Measurements from ENCODE around the gene CAMTA1.

CAMTA1 gene

DNA sequence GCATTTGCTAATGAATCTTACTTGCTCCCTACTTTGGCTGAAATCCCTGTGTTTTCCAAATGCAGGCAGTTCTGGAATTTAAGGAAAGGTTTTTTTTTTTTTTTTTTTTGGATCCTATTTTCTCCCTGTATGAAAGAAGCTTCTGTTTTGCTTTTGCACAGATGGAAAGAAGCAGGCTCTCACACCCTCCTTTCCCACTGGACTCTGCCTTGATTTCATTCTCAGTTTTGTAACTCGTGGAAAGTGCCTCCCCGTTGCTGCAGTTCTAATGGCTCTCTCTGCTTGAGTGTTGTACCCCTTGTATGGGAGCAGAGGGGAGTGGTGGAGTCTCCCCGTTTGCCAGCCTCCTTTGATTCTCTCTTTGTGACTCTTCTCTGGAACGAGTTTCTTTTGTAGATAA lies 291.9 kb downstream of the CAMTA1 start:
- no peak for DNase-seq (ENCODE audit: low read depth)

DNA sequence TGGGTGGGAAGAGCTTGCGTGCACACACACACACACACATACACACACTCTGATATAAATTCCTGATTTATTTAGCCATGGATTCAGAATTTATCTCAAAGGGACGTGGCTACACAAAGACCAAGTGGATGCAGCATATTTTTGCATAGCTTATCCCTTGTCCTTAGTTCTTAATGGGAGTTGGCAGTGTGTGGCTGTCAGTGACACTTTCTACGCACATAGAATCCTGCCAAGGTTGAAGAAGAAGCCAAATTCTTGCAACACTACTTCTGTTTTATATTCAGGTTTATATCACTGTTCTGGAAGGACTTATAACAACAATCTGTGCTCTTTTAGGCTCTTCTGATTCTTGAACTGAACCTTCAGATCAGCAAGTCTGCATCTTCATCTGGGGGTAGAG lies 292.7 kb downstream of the CAMTA1 start:
- no peak for DNase-seq (ENCODE audit: low read depth)

DNA sequence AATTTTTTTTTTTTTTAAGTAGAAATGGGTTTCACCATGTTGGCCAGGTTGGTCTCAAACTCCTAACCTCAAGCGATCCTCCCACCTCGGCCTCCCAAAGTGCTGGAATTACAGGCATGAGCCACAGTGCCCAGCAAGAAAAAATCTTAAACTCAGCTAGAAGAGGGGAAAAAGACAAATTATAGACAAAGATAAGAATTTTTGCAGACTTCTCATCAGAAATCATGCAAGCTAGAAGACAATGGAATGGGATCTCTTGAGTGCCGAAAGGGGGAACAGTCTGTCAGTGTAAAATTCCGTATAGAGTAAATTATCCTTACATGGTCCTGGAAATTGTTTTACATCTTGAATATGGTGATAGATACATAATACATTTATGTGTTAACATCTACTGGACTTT lies 294.4 kb downstream of the CAMTA1 start:
- no peak for DNase-seq (ENCODE audit: low read depth)

DNA sequence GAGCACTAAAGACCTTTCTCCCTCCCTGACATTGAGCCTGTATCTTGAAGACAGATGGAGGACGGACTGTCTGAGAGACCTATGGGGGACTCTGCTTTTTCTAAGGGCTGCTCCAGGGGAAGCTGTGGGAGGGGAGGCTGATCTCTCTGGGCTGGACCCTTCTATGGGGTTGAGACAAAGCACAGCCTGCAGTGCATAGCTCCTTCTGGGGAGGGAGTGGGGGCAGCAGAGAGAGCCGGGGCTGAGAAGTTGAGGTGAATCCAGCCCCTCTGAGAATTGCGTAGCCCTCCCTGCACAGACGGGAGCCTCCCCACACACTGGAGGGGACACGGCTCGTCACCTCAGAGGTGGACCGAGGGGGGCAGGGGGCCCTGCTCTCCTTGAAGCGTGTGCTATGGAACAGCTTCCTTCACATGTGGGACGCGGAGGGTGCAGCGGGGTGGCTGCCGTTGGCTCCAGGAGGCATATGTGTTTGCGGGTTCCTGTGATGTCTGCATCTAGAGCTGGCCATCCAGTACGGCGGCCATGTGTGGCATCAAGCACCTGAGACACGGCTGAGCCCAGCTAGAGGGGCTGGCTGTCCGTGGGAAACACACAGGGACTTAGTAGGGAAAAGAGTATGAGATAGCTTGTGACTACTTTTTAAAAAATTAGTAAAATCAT lies 299.1 kb downstream of the CAMTA1 start:
- no peak for DNase-seq (ENCODE audit: low read depth)

DNA sequence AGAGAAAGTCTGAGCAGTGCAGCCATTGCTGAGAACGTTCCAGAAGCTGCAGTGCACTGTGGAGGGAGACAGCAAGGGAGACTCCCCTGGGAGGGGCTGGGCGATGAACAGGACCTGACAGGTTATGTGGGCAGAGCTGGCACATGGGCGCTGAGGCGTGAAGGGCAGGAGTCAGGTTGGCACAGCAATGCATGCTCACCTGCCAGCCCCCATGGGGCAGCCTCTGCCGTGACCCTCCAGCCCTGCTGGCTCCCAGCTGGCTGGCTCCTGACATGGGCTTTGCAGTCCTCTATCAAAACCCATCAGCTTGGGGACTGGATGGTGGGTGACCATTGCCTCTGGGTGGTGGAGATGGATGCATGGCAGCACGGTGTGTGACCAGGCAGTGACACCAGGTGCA lies 300.3 kb downstream of the CAMTA1 start:
- DNase-seq (ENCODE audit: low read depth) = no peak

DNA sequence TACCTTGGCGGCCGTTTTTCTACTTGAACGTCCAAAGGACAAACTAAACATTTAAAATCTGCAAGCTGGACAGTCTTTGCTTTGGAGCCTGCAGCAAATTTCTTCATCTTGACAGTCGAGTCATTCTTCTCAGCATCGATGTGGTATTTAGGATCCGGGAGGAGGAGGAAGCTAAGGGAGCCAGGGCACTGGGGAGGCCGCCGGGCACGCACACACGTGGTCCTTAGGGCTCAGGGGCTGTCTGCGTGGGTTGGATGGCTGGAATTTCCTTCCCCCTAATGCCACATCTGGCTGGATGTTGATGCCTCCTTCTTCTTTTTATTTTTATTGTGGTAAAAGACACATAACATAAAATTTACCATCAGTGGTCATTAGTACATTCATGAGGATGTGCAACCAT lies 300.9 kb downstream of the CAMTA1 start:
- DNase-seq (ENCODE audit: low read depth) = no peak

DNA sequence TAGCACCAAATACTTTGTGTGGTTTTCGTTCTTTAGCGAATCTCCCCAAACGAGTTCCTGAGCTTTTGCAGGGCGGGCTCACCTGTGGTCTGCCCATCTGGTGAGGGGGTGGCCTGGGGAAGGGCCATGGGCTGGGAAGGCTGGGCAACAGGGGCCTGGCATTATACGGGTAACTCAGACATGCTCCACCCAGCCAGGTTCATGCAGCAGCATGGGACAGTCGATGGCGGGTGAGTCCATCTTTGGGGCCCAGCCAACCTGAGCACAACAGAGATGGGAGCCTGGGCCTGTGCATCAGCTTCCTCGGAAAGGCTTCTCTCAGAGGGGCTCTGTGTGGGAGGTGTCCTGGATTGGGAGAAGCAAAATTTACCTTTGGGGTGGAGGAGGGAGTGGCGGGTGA lies 302.6 kb downstream of the CAMTA1 start:
- no peak for DNase-seq (ENCODE audit: low read depth)

DNA sequence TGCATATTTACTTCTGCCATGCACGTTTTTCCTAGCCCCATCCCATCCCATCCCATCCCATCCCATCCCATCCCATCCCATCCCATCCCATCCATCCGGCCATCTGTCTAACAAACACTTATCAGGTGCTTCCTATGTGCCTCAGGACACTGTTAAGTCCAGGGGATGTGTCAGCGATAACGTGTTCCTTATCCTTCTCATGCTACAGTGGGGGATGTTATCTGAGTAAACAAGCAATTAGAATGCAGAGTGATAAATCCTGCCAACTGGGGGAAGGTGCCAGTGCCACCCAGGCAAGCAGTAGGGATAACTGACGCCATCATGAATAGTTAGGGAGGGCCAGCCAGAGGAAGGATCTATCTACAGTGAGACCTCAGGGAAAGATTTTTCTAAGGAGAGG lies 304.2 kb downstream of the CAMTA1 start:
- no peak for DNase-seq (ENCODE audit: low read depth)

DNA sequence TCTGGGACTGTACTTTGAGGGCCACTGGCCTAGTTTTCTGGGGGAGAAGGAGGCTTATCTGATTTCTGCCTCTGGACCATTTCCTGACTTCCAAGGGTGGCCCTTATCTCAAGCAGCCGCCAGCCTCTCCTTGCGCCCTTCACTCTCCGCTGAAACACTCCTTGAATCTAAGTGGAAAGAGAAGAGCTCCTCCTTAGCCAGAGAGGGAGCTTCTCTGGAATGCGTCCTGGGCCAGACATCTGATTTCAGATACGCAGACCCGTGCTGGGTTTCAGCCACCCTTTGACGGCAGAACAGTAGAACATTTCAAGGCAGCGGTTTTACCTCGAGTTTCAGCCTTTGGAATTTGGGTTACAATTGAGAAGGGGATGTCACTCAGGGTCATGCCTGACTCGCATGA lies 308.0 kb downstream of the CAMTA1 start:
- no peak for DNase-seq (ENCODE audit: low read depth)

DNA sequence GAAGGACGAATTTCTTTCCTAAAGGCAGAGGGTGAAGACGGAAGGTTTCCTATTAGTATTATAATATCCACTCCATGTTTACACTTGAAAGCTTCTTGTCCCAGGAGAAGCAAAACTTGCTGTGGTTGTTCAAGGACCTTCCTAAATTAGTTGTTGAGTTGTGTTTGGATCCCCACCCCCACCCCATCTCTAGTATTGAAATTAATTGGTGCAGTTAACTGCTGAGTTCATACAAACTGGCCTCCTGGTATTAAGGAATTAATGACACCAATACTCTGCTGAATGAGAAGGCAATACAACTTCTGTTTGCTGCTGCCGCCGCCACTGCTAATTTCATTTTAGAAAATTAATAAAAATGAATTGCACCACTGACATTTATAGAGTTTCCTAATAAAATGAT lies 308.8 kb downstream of the CAMTA1 start:
- DNase-seq (ENCODE audit: low read depth) = no peak

DNA sequence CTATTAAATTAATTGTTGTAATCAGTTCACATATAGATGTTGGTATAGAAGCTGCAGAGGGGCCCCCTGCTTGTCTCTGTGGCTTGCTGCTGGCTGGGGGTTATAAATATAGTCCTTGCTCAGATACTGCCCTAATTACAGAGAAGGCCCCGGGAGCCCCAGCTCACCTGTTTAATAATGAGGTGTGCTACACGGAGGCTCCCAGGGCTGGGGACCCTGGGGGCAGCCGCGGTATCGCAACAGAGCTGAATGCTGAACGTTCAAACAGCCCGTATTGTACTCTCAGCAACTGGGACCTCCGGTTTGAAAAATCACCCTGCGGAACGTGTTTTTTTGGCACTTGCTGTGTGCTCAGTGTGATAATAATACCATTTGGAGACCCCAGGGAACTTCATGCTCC lies 309.3 kb downstream of the CAMTA1 start:
- no peak for DNase-seq (ENCODE audit: low read depth)

DNA sequence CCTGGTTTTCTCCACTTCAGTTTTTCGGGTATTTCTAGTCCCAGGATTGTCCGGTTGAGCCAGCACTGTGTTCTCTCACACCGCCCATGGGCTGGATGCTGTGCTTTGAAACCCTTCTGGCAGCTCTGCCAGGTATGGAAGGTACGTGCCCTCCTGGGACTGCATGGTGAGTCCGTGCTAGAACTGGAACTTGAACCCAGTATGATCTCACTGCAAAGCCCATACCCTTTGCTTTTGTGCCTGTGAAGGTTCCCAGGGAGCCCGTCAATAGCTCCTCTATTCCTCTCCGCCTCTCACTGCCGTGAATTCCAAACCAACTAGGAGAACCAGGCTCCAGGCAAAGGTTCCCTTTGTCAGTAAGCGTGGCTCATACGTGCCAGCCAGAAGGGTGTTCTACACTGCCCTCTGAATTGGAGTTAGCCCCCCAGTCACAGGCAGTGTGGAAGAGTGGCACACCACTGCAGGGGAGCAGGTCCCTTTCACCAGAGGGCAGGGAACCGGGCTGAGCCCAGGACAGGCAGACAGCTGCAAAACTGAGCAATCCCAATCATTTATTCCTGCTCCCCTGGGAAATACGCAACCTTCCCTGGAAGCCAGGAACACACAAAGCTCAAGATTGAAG lies 310.2 kb downstream of the CAMTA1 start:
- DNase-seq (ENCODE audit: low read depth) = no peak

DNA sequence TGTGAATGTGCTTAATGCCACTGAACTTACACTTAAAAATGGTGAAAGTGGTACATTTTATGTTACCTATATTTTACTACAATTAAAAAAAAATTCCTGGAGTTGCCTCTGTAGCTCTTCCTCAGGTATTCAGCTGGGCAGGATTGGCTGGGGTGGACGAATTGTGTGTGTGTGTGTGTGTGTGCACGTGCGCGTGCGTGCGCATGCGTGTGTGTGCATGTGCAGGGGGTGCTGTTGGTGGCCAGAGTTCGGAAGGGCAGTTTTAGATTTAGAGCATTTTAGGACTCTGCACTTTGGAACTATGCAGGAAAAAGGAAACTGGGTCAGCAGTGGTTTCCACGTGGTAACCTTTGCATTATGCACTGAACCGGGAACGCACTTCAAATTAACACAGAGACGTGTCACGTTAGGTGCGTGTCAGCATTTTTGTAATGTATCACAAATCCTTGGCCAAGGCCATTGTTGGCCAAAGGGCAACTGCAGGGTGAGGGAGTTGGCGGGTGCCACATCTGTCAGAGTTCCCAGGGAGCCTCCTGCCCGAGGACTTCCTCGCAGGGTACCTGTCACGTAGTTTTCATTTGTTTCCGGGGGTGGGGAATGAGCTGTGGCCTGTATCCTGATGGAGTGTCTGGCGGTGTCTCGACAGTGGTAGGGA lies 312.8 kb downstream of the CAMTA1 start:
- DNase-seq (ENCODE audit: low read depth) = no peak

DNA sequence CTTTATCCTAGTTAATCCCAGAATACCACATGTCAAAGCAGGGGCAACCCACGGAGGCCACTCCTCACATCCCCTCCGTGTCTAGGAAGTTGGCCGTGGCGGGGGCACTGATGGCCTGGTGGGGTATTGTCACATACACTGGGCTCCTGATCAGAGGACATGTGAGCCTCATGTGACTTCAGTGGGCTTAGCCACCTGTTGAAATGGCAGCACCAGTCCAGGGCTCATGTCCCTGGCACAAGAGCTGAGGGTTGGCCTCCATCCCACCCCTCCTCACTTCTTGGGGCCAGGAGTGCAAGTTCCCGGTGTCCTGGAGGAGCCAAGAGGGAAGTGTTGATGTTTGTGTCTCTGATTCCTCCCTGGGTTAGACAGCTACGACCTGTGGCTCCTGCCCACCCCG lies 313.4 kb downstream of the CAMTA1 start:
- no peak for DNase-seq (ENCODE audit: low read depth)

DNA sequence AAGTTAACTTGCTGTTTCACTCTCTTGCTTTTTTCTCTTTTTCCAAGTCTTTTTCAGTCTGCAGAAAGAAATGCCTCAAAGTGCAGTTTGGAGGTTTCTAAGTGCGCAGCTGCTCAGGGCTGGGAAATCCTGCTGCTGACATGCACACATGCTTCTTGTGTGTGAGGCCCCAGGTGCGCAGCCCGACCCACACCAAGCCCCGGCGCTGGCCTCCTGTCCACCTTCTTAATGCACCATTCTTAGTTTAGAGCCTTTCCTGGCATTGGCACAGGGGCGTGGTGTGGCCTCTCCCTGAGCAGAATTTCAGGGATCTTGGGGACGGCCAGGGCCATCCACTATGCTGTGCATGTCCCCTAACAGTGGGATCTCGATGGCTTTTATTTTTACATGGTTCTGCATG lies 315.2 kb downstream of the CAMTA1 start:
- no peak for DNase-seq (ENCODE audit: low read depth)

DNA sequence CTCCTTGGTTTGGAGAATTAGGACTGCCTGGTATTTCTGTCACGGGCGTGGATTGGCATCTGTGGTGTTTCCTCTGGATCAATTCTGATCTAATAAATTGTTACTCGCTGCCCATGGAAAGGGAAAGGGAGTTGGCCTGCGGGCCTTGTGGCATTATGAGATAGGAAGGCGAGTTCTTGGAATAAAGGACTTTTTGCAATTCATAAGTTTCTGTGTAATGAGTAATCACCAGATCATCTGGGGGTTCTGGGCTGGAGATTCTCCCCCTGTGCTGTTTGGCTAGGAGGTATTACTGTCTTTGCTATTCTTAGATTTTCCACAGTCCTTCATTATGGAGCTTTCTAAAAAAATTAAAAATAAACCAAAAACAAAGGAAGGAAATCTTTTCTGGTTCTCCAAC lies 315.9 kb downstream of the CAMTA1 start:
- DNase-seq (ENCODE audit: low read depth) = peak; percentile 0

DNA sequence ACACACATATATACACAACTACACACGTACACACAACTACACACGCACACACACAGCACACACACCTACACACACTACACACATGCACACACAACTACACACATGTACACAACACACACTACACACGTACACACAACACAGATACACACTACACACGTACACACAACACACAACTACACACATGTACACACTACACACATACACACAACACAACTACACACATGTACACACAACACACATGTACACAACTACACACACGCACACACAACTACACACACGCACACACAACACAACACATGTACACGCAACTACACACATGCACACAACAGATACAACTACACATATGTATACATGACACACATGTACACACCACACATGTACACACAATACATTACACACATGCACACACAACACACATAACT lies 318.1 kb downstream of the CAMTA1 start:
- DNase-seq (ENCODE audit: low read depth) = peak; percentile 26

DNA sequence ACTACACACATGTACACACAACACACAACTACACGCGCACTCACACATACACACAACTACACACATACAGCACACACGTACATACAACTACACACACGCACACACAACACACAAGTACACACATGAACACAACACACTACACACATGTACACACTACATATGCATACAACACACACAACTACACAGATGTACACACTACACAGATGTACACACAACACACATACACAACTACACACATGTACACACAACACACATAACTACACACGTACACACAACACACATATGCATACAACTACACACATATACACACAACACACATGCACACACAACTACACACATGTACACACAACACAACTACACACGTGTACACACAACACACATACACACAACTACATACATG lies 318.6 kb downstream of the CAMTA1 start:
- peak; percentile 18 for DNase-seq (ENCODE audit: low read depth)

DNA sequence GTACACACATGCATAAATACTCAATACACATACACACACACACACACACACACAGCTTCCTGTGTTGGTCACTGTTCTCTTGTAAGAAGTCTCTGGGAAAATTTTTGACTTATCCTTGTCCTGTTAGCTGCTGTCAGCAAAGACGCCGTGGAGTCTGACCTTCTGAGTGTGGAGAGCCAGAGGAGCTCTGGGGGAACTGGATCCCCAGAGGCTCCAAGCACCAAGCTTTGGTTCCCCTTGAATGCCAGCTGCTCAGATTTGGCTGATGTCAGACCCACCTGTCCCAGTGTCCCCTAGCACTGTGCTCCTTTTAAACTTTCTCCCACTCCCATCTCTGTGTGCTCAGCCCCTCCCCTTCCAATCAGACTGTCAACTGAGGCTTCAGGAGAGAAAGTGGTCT lies 319.1 kb downstream of the CAMTA1 start:
- DNase-seq (ENCODE audit: low read depth) = no peak

DNA sequence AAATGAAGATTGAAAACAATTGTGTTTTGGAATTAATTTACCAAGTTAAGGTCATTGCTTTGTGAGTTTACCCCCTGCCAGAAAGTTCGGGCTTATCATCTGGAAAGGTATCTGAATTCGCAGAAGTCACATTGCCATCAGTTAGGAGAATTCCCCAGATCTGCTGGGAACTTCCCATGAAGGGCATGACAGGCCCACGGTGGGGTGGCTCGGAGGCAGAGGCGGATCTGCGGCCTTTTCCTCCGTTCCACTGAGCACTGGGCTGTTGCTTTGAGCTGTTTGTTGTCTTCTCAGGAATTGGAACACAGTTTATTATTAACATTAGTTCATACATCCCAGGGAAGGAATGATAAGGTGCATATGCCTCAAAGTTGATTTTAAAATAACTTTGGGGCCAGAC lies 320.0 kb downstream of the CAMTA1 start:
- DNase-seq (ENCODE audit: low read depth) = no peak

DNA sequence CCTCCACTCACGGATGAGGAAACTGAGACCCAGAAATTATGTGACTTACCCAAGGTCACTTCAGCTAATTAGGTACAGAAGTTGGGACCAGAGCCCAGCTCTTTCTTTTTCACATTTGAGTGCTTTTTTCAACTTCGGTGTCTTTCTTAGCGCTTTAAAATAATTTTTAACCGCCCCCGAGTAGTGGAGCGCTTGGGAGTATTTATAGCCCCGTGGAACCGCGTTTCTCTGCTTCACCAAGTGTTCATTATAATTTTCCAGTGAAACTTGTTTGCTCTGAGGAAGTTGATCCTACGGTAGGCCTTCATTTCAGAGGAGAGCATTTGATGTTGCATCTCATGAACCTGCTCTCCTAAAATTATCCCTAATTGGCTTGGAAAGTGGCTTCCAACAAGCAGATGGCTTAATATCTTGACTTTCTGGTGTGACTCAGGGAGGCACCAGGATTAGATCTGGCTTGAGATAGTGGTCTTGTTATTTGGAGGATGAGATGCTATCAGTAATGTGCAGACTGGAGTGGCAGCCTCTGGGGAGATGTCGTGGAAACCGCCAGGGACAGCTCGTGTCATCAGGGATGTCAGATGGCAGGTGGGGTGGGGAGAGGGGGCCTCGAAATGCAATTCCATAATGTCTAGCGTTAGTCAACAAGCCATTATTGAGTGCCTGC lies 321.3 kb downstream of the CAMTA1 start:
- no peak for DNase-seq (ENCODE audit: low read depth)

DNA sequence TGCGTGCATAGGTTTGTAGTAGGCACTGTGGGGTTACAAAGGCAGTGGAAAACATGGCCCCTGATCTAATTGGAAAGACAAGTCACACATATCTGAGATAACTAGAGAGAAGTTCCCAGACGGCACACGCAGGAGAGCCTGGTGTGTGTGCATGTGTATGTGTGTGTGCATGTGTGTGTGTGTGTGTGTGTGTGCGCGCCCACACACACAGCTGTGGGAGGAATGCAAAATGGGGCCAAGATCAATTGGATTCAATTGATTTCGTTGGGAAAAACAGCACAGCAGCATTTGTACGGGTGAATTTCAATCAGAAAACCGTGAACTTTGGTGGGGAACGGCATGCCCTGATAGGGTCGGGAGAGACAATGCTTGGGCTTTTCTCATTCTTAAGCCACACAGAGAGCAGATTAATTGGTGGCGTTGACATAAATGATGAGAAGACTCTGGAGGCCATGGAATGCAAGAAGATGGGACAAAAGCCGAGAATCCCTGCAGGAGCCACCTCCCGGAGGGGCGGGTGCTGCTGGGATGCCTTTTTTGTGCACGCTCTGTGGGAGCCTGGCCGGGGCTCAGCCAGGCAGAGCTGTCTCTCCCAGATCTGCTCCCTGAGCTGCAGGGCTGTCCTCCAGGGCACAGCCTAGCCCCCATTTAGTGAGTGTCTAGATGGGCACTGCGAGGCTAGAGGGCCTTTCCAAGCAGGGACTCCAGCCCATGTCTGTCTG lies 322.0 kb downstream of the CAMTA1 start:
- no peak for DNase-seq (ENCODE audit: low read depth)

DNA sequence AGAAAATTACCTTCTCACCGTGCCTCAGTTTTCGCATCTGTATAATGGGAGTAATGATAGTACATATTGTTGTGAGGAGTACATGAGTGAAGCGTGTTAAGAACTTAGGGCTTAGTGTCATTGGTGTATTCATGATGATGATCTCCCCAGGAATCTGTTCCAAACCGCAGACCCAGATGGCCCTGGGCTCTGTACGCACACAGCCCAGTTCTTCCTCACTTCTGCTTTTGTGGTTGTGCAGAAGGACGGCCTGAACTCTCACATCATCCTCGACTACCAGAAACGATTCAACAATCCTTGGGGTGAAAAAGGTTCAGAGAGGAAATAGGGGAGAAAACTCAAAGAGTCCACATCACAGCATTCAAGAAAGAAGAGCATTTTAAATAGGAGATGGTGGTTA lies 323.0 kb downstream of the CAMTA1 start:
- DNase-seq (ENCODE audit: low read depth) = no peak
